GM19099 (cell line): ENCODE data around the gene SCUBE2.

ENCODE experiments used
- POLR2A ChIP-seq: IDR thresholded peaks from 3 replicates; pipeline ENCODE4 v1.6.1; 2011; ENCODE audit warnings: low read depth; ENCODE audit not compliant: insufficient read length; ENCODE audit errors: extremely low read depth

Gene SCUBE2

GRCh38 chr11:9015677-9016076 lies 75.7 kb downstream of the SCUBE2 start:
- TF ChIP-seq POLR2A = no peak

GRCh38 chr11:9014826-9015225 lies 76.6 kb downstream of the SCUBE2 start:
- no peak for TF ChIP-seq POLR2A

GRCh38 chr11:9013373-9013772 lies 78.0 kb downstream of the SCUBE2 start:
- TF ChIP-seq POLR2A = no peak

GRCh38 chr11:9008661-9009060 lies 82.7 kb downstream of the SCUBE2 start:
- no peak for TF ChIP-seq POLR2A

GRCh38 chr11:9008011-9008550 lies 83.3 kb downstream of the SCUBE2 start:
- no peak for TF ChIP-seq POLR2A

- TF ChIP-seq POLR2A = no peak
Measured at GRCh38 chr11:9005087-9005486, 86.3 kb downstream of the SCUBE2 start.

GRCh38 chr11:9004183-9004926 lies 87.0 kb downstream of the SCUBE2 start:
- no peak for TF ChIP-seq POLR2A

- TF ChIP-seq POLR2A = no peak
Measured at GRCh38 chr11:9003573-9004182, 87.7 kb downstream of the SCUBE2 start, which contains the start of gene NRIP3. NRIP3 (minus strand) TSS chr11:9004001; CDS start chr11:9003935, 66 bp downstream.

GRCh38 chr11:9002920-9003572 lies 88.4 kb downstream of the SCUBE2 start:
- no peak for TF ChIP-seq POLR2A

GRCh38 chr11:9001736-9002135 lies 89.7 kb downstream of the SCUBE2 start:
- TF ChIP-seq POLR2A = no peak

- no peak for TF ChIP-seq POLR2A
Measured at GRCh38 chr11:8998017-8998416, 93.4 kb downstream of the SCUBE2 start.

GRCh38 chr11:8997451-8997850 lies 93.9 kb downstream of the SCUBE2 start:
- no peak for TF ChIP-seq POLR2A

GRCh38 chr11:8989453-8989852 lies 101.9 kb downstream of the SCUBE2 start:
- TF ChIP-seq POLR2A = no peak

- no peak for TF ChIP-seq POLR2A
Measured at GRCh38 chr11:8988329-8989234, 102.8 kb downstream of the SCUBE2 start.

- no peak for TF ChIP-seq POLR2A
Measured at GRCh38 chr11:8987446-8987845, 104.0 kb downstream of the SCUBE2 start.
